ENCODE results near the gene ATP6AP1. TPM values are rescaled to one million over a fixed set of nuclear protein-coding genes. Genes with fewer than 3 reads are reported as not detected.
A peak's percentile ranks its signal among the peaks of the same experiment; 100 is the strongest.

ATP6AP1 gene
- total and polyA plus RNA-seq, 2 of the 13 experiments (the other 11 are each of a cell fraction or from before 2014, with no cell fraction given) = 56.7 to 110 TPM

DNA sequence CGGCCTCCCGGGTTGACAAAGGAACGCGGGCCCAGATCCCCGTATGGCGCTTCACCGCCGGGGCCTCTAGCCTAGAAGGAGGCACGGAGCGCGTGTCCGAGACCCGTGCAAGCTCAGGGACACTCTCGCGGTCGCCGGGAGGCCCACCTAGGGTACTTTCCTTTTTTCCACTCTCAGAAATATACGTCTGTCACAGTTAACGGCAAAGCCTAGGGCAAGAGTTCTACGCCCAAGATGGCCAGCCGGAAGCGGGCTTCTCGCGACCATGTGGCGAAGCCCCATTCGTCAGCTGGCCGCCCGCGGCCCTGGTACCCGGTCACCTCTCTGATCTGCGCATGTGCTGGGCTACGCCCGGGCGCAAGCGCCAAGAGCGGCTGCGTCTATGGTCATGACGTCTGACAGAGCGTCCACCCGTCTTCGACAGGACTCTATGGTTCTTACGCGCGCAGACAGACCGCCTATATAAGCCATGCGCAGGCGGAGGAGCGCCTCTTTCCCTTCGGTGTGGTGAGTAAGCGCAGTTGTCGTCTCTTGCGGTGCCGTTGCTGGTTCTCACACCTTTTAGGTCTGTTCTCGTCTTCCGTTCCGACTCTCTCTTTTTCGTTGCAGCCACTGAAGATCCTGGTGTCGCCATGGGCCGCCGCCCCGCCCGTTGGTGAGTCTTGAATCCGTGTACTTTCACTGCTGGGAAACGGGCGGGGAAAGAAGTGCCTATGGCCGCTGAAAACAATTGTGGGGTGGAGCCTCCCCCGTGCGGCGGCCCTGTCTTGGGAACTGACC, 30.4 kb upstream of the ATP6AP1 start, which contains the start of gene RPL10 (continued):
- TF ChIP-seq, protein P1, sequence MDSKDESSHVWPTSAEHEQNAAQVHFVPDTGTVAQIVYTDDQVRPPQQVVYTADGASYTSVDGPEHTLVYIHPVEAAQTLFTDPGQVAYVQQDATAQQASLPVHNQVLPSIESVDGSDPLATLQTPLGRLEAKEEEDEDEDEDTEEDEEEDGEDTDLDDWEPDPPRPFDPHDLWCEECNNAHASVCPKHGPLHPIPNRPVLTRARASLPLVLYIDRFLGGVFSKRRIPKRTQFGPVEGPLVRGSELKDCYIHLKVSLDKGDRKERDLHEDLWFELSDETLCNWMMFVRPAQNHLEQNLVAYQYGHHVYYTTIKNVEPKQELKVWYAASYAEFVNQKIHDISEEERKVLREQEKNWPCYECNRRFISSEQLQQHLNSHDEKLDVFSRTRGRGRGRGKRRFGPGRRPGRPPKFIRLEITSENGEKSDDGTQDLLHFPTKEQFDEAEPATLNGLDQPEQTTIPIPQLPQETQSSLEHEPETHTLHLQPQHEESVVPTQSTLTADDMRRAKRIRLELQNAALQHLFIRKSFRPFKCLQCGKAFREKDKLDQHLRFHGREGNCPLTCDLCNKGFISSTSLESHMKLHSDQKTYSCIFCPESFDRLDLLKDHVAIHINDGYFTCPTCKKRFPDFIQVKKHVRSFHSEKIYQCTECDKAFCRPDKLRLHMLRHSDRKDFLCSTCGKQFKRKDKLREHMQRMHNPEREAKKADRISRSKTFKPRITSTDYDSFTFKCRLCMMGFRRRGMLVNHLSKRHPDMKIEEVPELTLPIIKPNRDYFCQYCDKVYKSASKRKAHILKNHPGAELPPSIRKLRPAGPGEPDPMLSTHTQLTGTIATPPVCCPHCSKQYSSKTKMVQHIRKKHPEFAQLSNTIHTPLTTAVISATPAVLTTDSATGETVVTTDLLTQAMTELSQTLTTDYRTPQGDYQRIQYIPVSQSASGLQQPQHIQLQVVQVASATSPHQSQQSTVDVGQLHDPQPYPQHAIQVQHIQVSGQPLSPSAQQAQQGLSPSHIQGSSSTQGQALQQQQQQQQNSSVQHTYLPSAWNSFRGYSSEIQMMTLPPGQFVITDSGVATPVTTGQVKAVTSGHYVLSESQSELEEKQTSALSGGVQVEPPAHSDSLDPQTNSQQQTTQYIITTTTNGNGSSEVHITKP (CRISPR knock-in tag; IDR thresholded peaks at IDR 0.05; ENCODE audit: low read depth) = no peak
- TF ChIP-seq CHCHD3 (CRISPR knock-in tag; IDR thresholded peaks at IDR 0.05) (no peak), ZSCAN21 (CRISPR knock-in tag; IDR thresholded peaks at IDR 0.05; ENCODE audit: borderline replicate concordance) (peak; percentile 49; the same call in 1 of the 2 replicates), BHLHE40 (IDR thresholded peaks at IDR 0.05; ENCODE audit: low read length) (0 out of 2 replicates have a peak, but pooled peaks have one; percentile 19), FOSL1 (CRISPR knock-in tag; IDR thresholded peaks at IDR 0.05; ENCODE audit: borderline replicate concordance) (no peak), NONO (IDR thresholded peaks at IDR 0.05) (no peak), NONO (CRISPR knock-in tag; conservative IDR thresholded peaks at IDR 0.05) (peak; percentile 19; the same call in 1 of the 2 replicates), BORCS8-MEF2B (CRISPR knock-in tag; IDR thresholded peaks at IDR 0.05) (0 out of 2 replicates have a peak, but pooled peaks have one; percentile 50), SIN3B (IDR thresholded peaks at IDR 0.05; ENCODE audit: low read length) (no peak), TMF1 (CRISPR knock-in tag; IDR thresholded peaks at IDR 0.05; ENCODE audit: low read depth) (peak; percentile 22; the same call in 1 of the 2 replicates), ZNF543 (CRISPR knock-in tag; IDR thresholded peaks at IDR 0.05) (no peak)
- TF ChIP-seq, protein P2, sequence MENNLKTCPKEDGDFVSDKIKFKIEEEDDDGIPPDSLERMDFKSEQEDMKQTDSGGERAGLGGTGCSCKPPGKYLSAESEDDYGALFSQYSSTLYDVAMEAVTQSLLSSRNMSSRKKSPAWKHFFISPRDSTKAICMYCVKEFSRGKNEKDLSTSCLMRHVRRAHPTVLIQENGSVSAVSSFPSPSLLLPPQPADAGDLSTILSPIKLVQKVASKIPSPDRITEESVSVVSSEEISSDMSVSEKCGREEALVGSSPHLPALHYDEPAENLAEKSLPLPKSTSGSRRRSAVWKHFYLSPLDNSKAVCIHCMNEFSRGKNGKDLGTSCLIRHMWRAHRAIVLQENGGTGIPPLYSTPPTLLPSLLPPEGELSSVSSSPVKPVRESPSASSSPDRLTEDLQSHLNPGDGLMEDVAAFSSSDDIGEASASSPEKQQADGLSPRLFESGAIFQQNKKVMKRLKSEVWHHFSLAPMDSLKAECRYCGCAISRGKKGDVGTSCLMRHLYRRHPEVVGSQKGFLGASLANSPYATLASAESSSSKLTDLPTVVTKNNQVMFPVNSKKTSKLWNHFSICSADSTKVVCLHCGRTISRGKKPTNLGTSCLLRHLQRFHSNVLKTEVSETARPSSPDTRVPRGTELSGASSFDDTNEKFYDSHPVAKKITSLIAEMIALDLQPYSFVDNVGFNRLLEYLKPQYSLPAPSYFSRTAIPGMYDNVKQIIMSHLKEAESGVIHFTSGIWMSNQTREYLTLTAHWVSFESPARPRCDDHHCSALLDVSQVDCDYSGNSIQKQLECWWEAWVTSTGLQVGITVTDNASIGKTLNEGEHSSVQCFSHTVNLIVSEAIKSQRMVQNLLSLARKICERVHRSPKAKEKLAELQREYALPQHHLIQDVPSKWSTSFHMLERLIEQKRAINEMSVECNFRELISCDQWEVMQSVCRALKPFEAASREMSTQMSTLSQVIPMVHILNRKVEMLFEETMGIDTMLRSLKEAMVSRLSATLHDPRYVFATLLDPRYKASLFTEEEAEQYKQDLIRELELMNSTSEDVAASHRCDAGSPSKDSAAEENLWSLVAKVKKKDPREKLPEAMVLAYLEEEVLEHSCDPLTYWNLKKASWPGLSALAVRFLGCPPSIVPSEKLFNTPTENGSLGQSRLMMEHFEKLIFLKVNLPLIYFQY (CRISPR knock-in tag; IDR thresholded peaks at IDR 0.05; ENCODE audit: borderline replicate concordance) = no peak
- TF ChIP-seq, protein P3, sequence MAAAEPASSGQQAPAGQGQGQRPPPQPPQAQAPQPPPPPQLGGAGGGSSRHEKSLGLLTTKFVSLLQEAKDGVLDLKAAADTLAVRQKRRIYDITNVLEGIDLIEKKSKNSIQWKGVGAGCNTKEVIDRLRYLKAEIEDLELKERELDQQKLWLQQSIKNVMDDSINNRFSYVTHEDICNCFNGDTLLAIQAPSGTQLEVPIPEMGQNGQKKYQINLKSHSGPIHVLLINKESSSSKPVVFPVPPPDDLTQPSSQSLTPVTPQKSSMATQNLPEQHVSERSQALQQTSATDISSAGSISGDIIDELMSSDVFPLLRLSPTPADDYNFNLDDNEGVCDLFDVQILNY (CRISPR knock-in tag; conservative IDR thresholded peaks at IDR 0.05) = no peak
- TF ChIP-seq, protein P4, sequence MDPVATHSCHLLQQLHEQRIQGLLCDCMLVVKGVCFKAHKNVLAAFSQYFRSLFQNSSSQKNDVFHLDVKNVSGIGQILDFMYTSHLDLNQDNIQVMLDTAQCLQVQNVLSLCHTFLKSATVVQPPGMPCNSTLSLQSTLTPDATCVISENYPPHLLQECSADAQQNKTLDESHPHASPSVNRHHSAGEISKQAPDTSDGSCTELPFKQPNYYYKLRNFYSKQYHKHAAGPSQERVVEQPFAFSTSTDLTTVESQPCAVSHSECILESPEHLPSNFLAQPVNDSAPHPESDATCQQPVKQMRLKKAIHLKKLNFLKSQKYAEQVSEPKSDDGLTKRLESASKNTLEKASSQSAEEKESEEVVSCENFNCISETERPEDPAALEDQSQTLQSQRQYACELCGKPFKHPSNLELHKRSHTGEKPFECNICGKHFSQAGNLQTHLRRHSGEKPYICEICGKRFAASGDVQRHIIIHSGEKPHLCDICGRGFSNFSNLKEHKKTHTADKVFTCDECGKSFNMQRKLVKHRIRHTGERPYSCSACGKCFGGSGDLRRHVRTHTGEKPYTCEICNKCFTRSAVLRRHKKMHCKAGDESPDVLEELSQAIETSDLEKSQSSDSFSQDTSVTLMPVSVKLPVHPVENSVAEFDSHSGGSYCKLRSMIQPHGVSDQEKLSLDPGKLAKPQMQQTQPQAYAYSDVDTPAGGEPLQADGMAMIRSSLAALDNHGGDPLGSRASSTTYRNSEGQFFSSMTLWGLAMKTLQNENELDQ (CRISPR knock-in tag; IDR thresholded peaks at IDR 0.05; ENCODE audit: borderline replicate concordance) = no peak
